Upper lobe of right lung (tissue), 1 donor: ENCODE data around the gene WWC1. TPM values are rescaled to one million over a fixed set of nuclear protein-coding genes. Genes with fewer than 3 reads are reported as not detected.
"Not testable (repeated sequence)": the region's sequence is repeated elsewhere in the genome, so short reads cannot be mapped to it uniquely, and the experiment has no call there.

Experiments used
- ATAC-seq: fragments of 200-7000 bp; cut with Tn5 transposase; one replicate; pipeline ENCODE4 v1.9.1; 2020; ENCODE audit warnings: mild to moderate bottlenecking, moderate library complexity
- DNase-seq: peaks from one replicate; pipeline ENCODE4 v3.0.0-alpha.2; 2020
- H3K27ac ChIP-seq: fragments of 200-600 bp; one replicate; pipeline ENCODE4 v1.8.0; 2022
- H3K27me3 ChIP-seq: fragments of 200-600 bp; one replicate; pipeline ENCODE4 v1.8.0; 2022; ENCODE audit warnings: mild to moderate bottlenecking
- H3K36me3 ChIP-seq: fragments of 200-600 bp; one replicate; pipeline ENCODE4 v1.8.0; 2022
- H3K4me1 ChIP-seq: fragments of 200-600 bp; one replicate; pipeline ENCODE4 v1.8.0; 2022
- H3K4me3 ChIP-seq: fragments of 200-600 bp; one replicate; pipeline ENCODE4 v1.8.0; 2022; ENCODE audit warnings: mild to moderate bottlenecking
- H3K9me3 ChIP-seq: fragments of 200-600 bp; one replicate; pipeline ENCODE4 v1.8.0; 2022
- intact Hi-C: fragments of 100-400 bp; cut with DNase I; formaldehyde crosslinking; loops from one replicate; pipeline ENCODE4 v1.11.0; 2022
- total RNA-seq: library from RNA; stranded (reverse); fragmentation: NEBNext Ultra II Directional; extraction: Animal tissue kit (Norgen Biotek cat#: 25700); gene quantifications from one replicate; pipeline ENCODE4 v1.2.1, GENCODE V29; 2021
- TF ChIP-seq, protein P1 (sequence below): fragments of 200-600 bp; IDR thresholded peaks from one replicate; pipeline ENCODE4 v1.8.0; 2022; ENCODE audit warnings: antibody characterized with exemption
- donor health status: DM: no; HTN: yes; CAD: no; lungs with severe emphysema.

Gene WWC1
- total RNA-seq, 1 donor from 2014 or later: 94.2 TPM

DNA sequence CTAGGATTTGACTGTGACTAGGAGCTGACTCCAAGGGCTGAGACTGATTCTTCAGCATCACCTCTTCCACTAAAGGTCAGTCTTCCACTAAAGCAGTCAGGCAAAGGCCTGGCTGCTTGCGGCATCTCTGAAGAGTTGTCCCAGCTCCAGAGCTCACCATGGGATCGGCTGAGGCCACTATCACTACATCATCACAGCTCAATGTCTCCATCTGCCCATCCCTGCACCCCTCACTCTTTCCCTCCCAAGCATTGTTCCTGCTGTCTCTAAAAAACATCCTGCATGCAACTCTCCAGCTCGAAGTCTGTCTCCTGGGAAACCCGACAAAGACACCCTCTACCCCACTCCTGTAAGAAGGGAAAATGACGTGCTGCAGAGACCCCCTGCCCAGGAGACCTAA is 15.5 kb upstream of the WWC1 start:
- intact Hi-C loops: no loop called here
- no peaks in the 10 kb centered on the region for H3K9me3 ChIP-seq
- no peak for ATAC-seq
- H3K4me1 ChIP-seq: no peaks in the 10 kb centered on the region
- no peaks in the 10 kb centered on the region for H3K27me3 ChIP-seq
- no peak overlapping the region for H3K27ac ChIP-seq
- no peak overlapping the region for H3K4me3 ChIP-seq
- TF ChIP-seq, protein P1, sequence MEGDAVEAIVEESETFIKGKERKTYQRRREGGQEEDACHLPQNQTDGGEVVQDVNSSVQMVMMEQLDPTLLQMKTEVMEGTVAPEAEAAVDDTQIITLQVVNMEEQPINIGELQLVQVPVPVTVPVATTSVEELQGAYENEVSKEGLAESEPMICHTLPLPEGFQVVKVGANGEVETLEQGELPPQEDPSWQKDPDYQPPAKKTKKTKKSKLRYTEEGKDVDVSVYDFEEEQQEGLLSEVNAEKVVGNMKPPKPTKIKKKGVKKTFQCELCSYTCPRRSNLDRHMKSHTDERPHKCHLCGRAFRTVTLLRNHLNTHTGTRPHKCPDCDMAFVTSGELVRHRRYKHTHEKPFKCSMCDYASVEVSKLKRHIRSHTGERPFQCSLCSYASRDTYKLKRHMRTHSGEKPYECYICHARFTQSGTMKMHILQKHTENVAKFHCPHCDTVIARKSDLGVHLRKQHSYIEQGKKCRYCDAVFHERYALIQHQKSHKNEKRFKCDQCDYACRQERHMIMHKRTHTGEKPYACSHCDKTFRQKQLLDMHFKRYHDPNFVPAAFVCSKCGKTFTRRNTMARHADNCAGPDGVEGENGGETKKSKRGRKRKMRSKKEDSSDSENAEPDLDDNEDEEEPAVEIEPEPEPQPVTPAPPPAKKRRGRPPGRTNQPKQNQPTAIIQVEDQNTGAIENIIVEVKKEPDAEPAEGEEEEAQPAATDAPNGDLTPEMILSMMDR: no peak
- DNase-seq: no peak
- H3K36me3 ChIP-seq: no peaks in the 10 kb centered on the region

DNA sequence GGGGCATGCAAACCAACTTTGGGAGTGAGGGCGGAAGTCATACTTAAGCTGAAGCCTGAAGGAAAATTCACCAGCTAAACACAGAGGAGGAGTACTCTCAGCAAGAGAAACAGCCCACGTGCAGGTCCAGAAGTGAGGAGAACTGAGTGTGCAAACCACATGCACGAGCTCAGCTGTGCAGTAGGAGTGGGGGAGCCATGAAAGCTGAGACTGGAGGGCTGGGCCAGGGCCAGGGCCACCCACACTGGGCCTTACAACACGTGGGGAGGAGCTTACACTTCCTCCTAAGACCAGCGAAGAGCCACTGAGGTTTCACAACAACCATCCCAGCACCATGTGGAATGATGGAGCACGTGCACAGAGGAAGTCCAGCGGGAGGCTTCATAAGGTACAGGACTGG is 9.3 kb upstream of the WWC1 start:
- H3K4me3 ChIP-seq: no peak overlapping the region
- TF ChIP-seq, protein P1: no peak
- peak; percentile 82 for DNase-seq
- H3K36me3 ChIP-seq: no peaks in the 10 kb centered on the region
- H3K4me1 ChIP-seq: no peaks in the 10 kb centered on the region
- no peak overlapping the region for H3K27ac ChIP-seq
- no peaks in the 10 kb centered on the region for H3K9me3 ChIP-seq
- intact Hi-C loops: no loop called here
- ATAC-seq: peak; percentile 95
- no peaks in the 10 kb centered on the region for H3K27me3 ChIP-seq

DNA sequence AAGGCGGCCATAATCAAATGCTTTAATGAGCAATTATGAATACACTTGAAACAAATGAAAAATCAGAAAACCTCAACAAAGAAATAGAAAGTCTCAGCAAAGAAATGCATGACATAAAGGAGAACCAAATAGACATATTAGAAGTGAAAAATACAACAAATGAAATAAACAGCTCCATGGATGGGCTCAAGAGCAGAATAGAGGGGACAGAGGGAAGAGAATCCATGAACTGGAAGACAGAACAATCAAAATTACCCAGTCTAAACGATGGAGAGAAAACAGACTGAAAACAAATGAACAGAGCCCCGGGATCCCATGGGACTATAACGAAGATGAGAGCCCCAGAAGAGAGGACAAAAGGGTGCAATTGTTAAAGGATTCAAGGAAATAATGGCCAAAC is 6.6 kb upstream of the WWC1 start:
- intact Hi-C loops: no loop called here
- Histone ChIP-seq H3K36me3 (no peaks in the 10 kb centered on the region), H3K27me3 (no peaks in the 10 kb centered on the region), H3K4me3 (no peak overlapping the region), H3K9me3 (no peaks in the 10 kb centered on the region), H3K4me1 (no peaks in the 10 kb centered on the region), H3K27ac (no peak overlapping the region)
- DNase-seq (no peak), ATAC-seq (no peak)
- TF ChIP-seq, protein P1: no peak

DNA sequence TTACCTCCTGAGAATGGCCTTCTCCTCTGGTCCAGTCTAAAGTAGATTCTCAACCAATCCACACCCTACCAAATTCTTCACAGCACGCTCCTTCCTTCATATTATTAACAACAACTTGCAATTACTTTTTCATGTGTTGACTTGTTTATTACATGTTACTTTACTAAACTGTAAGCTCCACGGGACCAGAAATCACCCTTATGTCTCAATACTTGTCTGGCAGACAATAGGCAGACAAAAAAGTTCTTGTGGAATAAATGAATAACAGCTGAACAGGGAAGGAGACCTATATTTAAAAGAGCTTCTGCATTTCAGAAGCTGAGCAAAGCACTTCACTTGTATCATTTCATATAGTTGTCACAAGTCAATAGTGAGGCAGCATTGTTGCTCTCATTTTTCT is 5.7 kb upstream of the WWC1 start:
- no peak for DNase-seq
- no peaks in the 10 kb centered on the region for H3K27me3 ChIP-seq
- no peak overlapping the region for H3K4me3 ChIP-seq
- H3K9me3 ChIP-seq: no peaks in the 10 kb centered on the region
- ATAC-seq: no peak
- no peaks in the 10 kb centered on the region for H3K4me1 ChIP-seq
- TF ChIP-seq, protein P1: no peak
- intact Hi-C loops: no loop called here
- H3K27ac ChIP-seq: no peak overlapping the region
- no peaks in the 10 kb centered on the region for H3K36me3 ChIP-seq

DNA sequence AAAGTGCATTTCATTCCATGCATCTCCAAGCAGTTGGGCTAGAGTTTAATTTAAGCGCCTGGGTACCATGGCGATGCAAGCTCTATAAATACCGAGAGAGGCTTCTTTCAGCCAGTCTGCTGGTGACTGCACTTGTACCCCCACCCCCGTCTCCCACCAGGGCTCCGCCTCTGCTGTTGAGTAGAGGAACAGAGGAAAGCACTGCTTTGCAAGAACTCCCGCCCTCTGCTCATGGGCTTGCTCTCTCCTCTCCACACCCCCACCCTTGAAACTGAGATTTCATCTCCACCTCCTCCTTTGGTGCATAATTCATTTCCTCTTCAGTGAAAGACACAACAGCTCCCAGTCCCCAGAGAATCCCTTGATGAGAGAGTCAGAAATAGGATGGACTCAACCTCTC is 5.1 kb upstream of the WWC1 start:
- ATAC-seq (no peak), DNase-seq (no peak)
- Histone ChIP-seq H3K4me1 (no peaks in the 10 kb centered on the region), H3K27ac (no peak overlapping the region), H3K9me3 (no peaks in the 10 kb centered on the region), H3K4me3 (no peak overlapping the region), H3K27me3 (no peaks in the 10 kb centered on the region), H3K36me3 (no peaks in the 10 kb centered on the region)
- TF ChIP-seq, protein P1: no peak
- intact Hi-C loops: no loop called here

DNA sequence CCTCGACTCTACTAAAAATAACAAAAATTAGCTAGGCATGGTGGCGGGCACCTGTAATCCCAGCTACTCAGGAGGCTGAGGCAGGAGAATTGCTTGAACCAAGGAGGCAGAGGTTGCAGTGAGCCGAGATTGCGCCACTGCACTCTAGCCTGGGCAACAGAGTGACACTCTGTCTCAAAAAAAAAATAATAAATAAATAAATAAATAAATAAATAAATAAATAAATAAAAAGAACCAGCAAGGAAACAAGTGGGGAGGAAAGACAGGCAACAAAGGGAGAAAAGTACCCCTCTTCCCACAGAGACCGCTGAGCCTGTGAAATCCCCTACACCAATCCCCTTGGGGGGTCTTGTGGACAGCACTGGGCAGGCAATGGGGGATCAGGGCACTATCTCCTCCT is 4.6 kb upstream of the WWC1 start:
- H3K27ac ChIP-seq, H3K27me3 ChIP-seq, intact Hi-C loops, DNase-seq, H3K36me3 ChIP-seq, H3K9me3 ChIP-seq, H3K4me3 ChIP-seq, ATAC-seq, H3K4me1 ChIP-seq: not testable (repeated sequence)
